ENCODE results near the gene BMPER. TPM values are rescaled to one million over a fixed set of nuclear protein-coding genes. Genes with fewer than 3 reads are reported as not detected.

The BMPER gene
- total and polyA plus RNA-seq, 2 donors (not counting 1 experiment from before 2014, with no cell fraction given) = 12.2 to 15.9 TPM

- H3K27ac ChIP-seq (ENCODE audit: insufficient read depth, low read length) = no peak overlapping the region
- DNase-seq (ENCODE audit: low read depth in 2 of 2) = no peak
These were observed 231.8 kb downstream of the BMPER start for GRCh38 chr7:34137176-34137575.

GRCh38 chr7:34138483-34138882, 233.1 kb downstream of the BMPER start:
- no peaks in the 10 kb centered on the region for H3K9me3 ChIP-seq (ENCODE audit: control insufficient read depth, insufficient read depth, low read depth, low read length)
- DNase-seq (ENCODE audit: low read depth in 2 of 2) = no peak
- H2AFZ ChIP-seq (ENCODE audit: low read length) = no peak overlapping the region
- no peak overlapping the region for H3K9ac ChIP-seq (ENCODE audit: insufficient read depth, low read length)
- H3K27ac ChIP-seq (ENCODE audit: insufficient read depth, low read length) = no peak overlapping the region
- no peaks in the 10 kb centered on the region for H3K36me3 ChIP-seq (ENCODE audit: control insufficient read depth, insufficient read depth, low read length)
- H3K27me3 ChIP-seq (ENCODE audit: control insufficient read depth, insufficient read depth, low read length) = no peaks in the 10 kb centered on the region
- H3K4me3 ChIP-seq (replicated peaks in 1 of 4; ENCODE audit: control extremely low read depth in 1 of 4, insufficient read depth in 1 of 4, low read depth in 3 of 4, low read length in 4 of 4) = no peak overlapping the region
- H4K20me1 ChIP-seq (ENCODE audit: control insufficient read depth, extremely low read depth, insufficient read depth, low read length) = no peaks in the 10 kb centered on the region
- H3K4me2 ChIP-seq (ENCODE audit: extremely low read depth, insufficient read depth, low read length) = no peak overlapping the region
- no peak for TF ChIP-seq CTCF (conservative IDR thresholded peaks at IDR 0.05 in 1 of 2, IDR thresholded peaks at IDR 0.05 in 1 of 2; ENCODE audit: low read depth in 1 of 2, low read length in 2 of 2)
- no peak for TF ChIP-seq EZH2 (IDR thresholded peaks at IDR 0.05; ENCODE audit: low read length, missing control alignments)
- no peaks in the 10 kb centered on the region for H3K79me2 ChIP-seq (ENCODE audit: control insufficient read depth, insufficient read depth, low read length)
- peaks cover 5% of the 10 kb centered on the region for H3K4me1 ChIP-seq (ENCODE audit: control insufficient read depth, extremely low read depth, insufficient read depth, low read length)

More at GRCh38 chr7:34137176-34137575, 231.8 kb downstream of the BMPER start:
- no peaks in the 10 kb centered on the region for H3K79me2 ChIP-seq (ENCODE audit: control insufficient read depth, insufficient read depth, low read length)
- H3K4me3 ChIP-seq (replicated peaks in 1 of 4; ENCODE audit: control extremely low read depth in 1 of 4, insufficient read depth in 1 of 4, low read depth in 3 of 4, low read length in 4 of 4) = no peak overlapping the region
- TF ChIP-seq EZH2 (IDR thresholded peaks at IDR 0.05; ENCODE audit: low read length, missing control alignments) (no peak), CTCF (conservative IDR thresholded peaks at IDR 0.05 in 1 of 2, IDR thresholded peaks at IDR 0.05 in 1 of 2; ENCODE audit: low read depth in 1 of 2, low read length in 2 of 2) (no peak)
- no peak overlapping the region for H2AFZ ChIP-seq (ENCODE audit: low read length)
- no peak overlapping the region for H3K9ac ChIP-seq (ENCODE audit: insufficient read depth, low read length)
- H3K9me3 ChIP-seq (ENCODE audit: control insufficient read depth, insufficient read depth, low read depth, low read length) = no peaks in the 10 kb centered on the region
- no peak overlapping the region for H3K4me2 ChIP-seq (ENCODE audit: extremely low read depth, insufficient read depth, low read length)
- no peaks in the 10 kb centered on the region for H4K20me1 ChIP-seq (ENCODE audit: control insufficient read depth, extremely low read depth, insufficient read depth, low read length)
- no peaks in the 10 kb centered on the region for H3K36me3 ChIP-seq (ENCODE audit: control insufficient read depth, insufficient read depth, low read length)
- H3K27me3 ChIP-seq (ENCODE audit: control insufficient read depth, insufficient read depth, low read length) = no peaks in the 10 kb centered on the region
- H3K4me1 ChIP-seq (ENCODE audit: control insufficient read depth, extremely low read depth, insufficient read depth, low read length) = peaks cover 5% of the 10 kb centered on the region

GRCh38 chr7:34139086-34139485, 233.7 kb downstream of the BMPER start:
- H3K27ac ChIP-seq (ENCODE audit: insufficient read depth, low read length) = no peak overlapping the region
- TF ChIP-seq CTCF (conservative IDR thresholded peaks at IDR 0.05 in 1 of 2, IDR thresholded peaks at IDR 0.05 in 1 of 2; ENCODE audit: low read depth in 1 of 2, low read length in 2 of 2) = no peak
- H3K79me2 ChIP-seq (ENCODE audit: control insufficient read depth, insufficient read depth, low read length) = no peaks in the 10 kb centered on the region
- H3K4me2 ChIP-seq (ENCODE audit: extremely low read depth, insufficient read depth, low read length) = no peak overlapping the region
- H3K9me3 ChIP-seq (ENCODE audit: control insufficient read depth, insufficient read depth, low read depth, low read length) = no peaks in the 10 kb centered on the region
- no peaks in the 10 kb centered on the region for H3K4me1 ChIP-seq (ENCODE audit: control insufficient read depth, extremely low read depth, insufficient read depth, low read length)
- no peak overlapping the region for H2AFZ ChIP-seq (ENCODE audit: low read length)
- no peak overlapping the region for H3K9ac ChIP-seq (ENCODE audit: insufficient read depth, low read length)
- no peaks in the 10 kb centered on the region for H3K27me3 ChIP-seq (ENCODE audit: control insufficient read depth, insufficient read depth, low read length)
- no peak for DNase-seq (ENCODE audit: low read depth in 2 of 2)
- H3K4me3 ChIP-seq (replicated peaks in 1 of 4; ENCODE audit: control extremely low read depth in 1 of 4, insufficient read depth in 1 of 4, low read depth in 3 of 4, low read length in 4 of 4) = no peak overlapping the region
- H4K20me1 ChIP-seq (ENCODE audit: control insufficient read depth, extremely low read depth, insufficient read depth, low read length) = no peaks in the 10 kb centered on the region
- no peaks in the 10 kb centered on the region for H3K36me3 ChIP-seq (ENCODE audit: control insufficient read depth, insufficient read depth, low read length)
